ENCODE results near the gene TNS3. TPM values are rescaled to one million over a fixed set of nuclear protein-coding genes. Genes with fewer than 3 reads are reported as not detected.
A peak's percentile ranks its signal among the peaks of the same experiment; 100 is the strongest.

Gene TNS3
- total and polyA plus RNA-seq, 10 donors, result 17.7 to 247 (median 147) TPM

DNA sequence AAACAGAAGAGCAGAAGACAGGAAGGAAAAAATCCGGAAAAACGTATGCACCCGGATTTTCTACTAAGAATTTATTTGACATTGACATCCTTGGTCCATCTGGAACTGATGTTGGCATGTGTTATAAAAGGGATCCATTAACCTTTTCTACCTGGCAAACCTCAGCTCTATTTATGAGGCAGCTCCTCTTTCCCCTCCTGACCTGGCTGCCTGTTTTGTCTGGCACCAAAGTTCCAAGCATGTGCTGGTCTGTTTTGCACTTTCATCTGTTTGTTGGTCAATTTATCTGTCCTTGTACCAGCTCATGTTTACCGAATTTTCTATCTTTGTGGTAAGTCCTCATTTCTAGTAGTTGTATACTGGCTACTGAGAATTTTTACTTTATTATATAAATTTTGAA lies 258.0 kb downstream of the TNS3 start:
- Histone ChIP-seq H3K27me3 (replicated peaks in 1 of 7) (no peaks in the 10 kb centered on the region), H3K9me3 (no peaks in the 10 kb centered on the region), H3K27ac (no peak overlapping the region), H3K4me1 (peaks cover 3 to 48% (median 20%) of the 10 kb centered on the region in 6 donors), H3K36me3 (peaks cover 3 to 69% (median 17%) of the 10 kb centered on the region in 6 donors), H3K4me3 (no peak overlapping the region)
- WGBS, 5 donors, result 83 to 90% (median 89%) methylated on average over 4 of the region's 4 CpGs
- TF ChIP-seq CTCF (IDR thresholded peaks at IDR 0.05 in 8 of 11, conservative IDR thresholded peaks at IDR 0.05 in 3 of 11) (no peak), POLR2AphosphoS5 (IDR thresholded peaks at IDR 0.05) (no peak), POLR2A (IDR thresholded peaks at IDR 0.05) (no peak)
- intact Hi-C loops (cut with DNase I; ENCODE audit: low total_unique reads), result no loop called here
- DNase-seq, result no peak

GRCh38 chr7:47322731-47323130 lies 259.2 kb downstream of the TNS3 start:
- intact Hi-C loops (cut with DNase I; ENCODE audit: low total_unique reads), result no loop called here
- TF ChIP-seq POLR2A (IDR thresholded peaks at IDR 0.05) (no peak), POLR2AphosphoS5 (IDR thresholded peaks at IDR 0.05) (peak in 1 of 3 donors; percentile 12)
- H3K27ac ChIP-seq, result no peak overlapping the region

DNA sequence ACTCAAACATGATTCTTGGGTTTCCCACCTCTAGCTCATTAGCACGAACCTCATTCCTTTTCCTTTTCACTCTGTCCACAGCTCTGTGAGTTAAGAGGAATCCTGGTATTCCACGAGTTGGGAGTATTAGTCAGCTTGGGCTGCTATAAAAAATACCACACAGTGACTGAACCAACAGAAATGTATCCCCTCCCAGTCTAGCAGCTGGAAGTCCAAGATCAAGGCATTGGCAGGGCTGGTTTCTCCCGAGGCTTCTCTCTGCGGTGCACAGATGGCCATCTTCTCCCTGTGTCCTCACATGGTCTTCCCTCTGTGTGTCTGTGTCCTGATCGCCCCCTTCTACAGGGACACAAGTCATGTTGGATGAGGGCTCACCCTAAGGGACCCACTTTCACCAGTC lies 261.6 kb downstream of the TNS3 start:
- no peaks in the 10 kb centered on the region for H3K9me3 ChIP-seq
- H3K4me1 ChIP-seq, result peaks cover 0 to 29% (median 13%) of the 10 kb centered on the region in 6 donors
- H3K27me3 ChIP-seq (replicated peaks in 1 of 7), result no peaks in the 10 kb centered on the region
- intact Hi-C loops (cut with DNase I; ENCODE audit: low total_unique reads), result no loop called here
- 88 to 93% (median 92%) methylated on average over 5 of the region's 5 CpGs for WGBS, 5 donors
- peak overlapping the region in 1 of 8 donors; percentile 24 for H3K27ac ChIP-seq
- no peak overlapping the region for H3K4me3 ChIP-seq
- DNase-seq, result no peak
- TF ChIP-seq CTCF (IDR thresholded peaks at IDR 0.05 in 8 of 11, conservative IDR thresholded peaks at IDR 0.05 in 3 of 11) (no peak), POLR2AphosphoS5 (IDR thresholded peaks at IDR 0.05) (no peak), POLR2A (IDR thresholded peaks at IDR 0.05) (no peak)
- peaks cover 3 to 64% (median 17%) of the 10 kb centered on the region in 6 donors for H3K36me3 ChIP-seq

More at GRCh38 chr7:47322731-47323130, 259.2 kb downstream of the TNS3 start:
- Histone ChIP-seq H3K27me3 (replicated peaks in 1 of 7) (no peaks in the 10 kb centered on the region), H3K4me3 (no peak overlapping the region), H3K36me3 (peaks cover 3 to 72% (median 17%) of the 10 kb centered on the region in 6 donors), H3K4me1 (peaks cover 0 to 45% (median 16%) of the 10 kb centered on the region in 6 donors), H3K9me3 (no peaks in the 10 kb centered on the region)
- DNase-seq, result no peak
- WGBS, 5 donors, result 86 to 95% (median 91%) methylated on average over 11 of the region's 11 CpGs

DNA sequence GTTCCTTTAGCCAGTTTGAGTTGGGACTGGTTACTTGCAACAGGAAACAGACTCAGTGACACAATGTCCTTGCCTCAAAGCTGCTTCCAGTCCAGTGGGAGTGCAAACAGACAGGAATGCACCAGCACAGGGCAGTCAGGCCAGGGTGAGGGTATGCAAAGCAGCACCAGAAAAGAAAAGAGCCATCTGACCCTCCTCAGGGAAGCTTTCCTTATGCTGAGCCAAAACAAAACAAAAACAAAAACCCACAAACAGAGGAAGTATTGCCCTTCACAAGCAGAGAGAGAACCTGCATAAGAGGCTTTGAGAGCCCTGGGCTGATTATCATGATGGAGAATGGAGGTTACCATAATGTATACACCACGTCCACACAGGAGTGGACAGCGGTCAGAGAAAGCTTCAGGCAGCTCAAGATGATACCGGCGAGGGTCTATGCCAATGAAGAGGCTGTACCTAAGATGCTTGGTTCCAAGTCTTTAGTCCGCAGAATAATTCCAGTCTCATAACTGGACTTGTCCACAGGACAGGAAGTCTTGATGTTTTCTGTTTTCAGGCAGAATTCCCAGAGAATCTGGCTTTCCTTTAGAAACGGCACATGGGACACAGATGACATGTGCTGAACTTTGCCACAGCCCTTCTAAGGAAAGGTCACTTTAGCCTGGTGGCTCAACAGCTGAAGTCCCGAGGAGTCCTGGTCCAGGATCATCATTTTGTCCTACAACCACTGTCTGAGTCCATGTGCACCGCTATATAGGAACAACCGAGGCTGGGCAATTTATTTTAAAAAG lies 263.3 kb downstream of the TNS3 start:
- 76 to 90% (median 86%) methylated on average over 9 of the region's 9 CpGs for WGBS, 5 donors

More for the DNA sequence above, 263.3 kb downstream of the TNS3 start:
- H3K36me3 ChIP-seq, result peaks cover 3 to 78% (median 17%) of the 10 kb centered on the region in 6 donors
- intact Hi-C loops (cut with DNase I; ENCODE audit: low total_unique reads), result no loop called here
- no peak for TF ChIP-seq POLR2AphosphoS5 (IDR thresholded peaks at IDR 0.05)
- no peak for TF ChIP-seq CTCF (IDR thresholded peaks at IDR 0.05 in 8 of 11, conservative IDR thresholded peaks at IDR 0.05 in 3 of 11)
- TF ChIP-seq POLR2A (IDR thresholded peaks at IDR 0.05), result no peak
- no peak overlapping the region for H3K4me3 ChIP-seq
- no peak for DNase-seq
- H3K4me1 ChIP-seq, result peaks cover 0 to 41% (median 16%) of the 10 kb centered on the region in 6 donors
- no peaks in the 10 kb centered on the region for H3K27me3 ChIP-seq (replicated peaks in 1 of 7)
- H3K9me3 ChIP-seq, result no peaks in the 10 kb centered on the region
- peak overlapping the region in 5 of 8 donors; percentile 16 to 38 (median 22) for H3K27ac ChIP-seq

Measured in spleen (tissue), 11 donors.